SJSA1 (cell line): ENCODE data around the gene AOX1. TPM values are rescaled to one million over a fixed set of nuclear protein-coding genes. Genes with fewer than 3 reads are reported as not detected.
A peak's percentile ranks its signal among the peaks of the same experiment; 100 is the strongest.
"Not testable (repeated sequence)": the region's sequence is repeated elsewhere in the genome, so short reads cannot be mapped to it uniquely, and the experiment has no call there.

ENCODE experiments used
- DNase-seq, 2 experiments: peaks; one replicate each; pipeline ENCODE4 v3.0.0-alpha.2; 2015 to 2020; ENCODE audit warnings: low spot score in 2 of 2, low read depth in 1 of 2
- H3K27ac ChIP-seq: fragments of 250-450 bp; sonication (Bioruptor Pico); 2 replicates; pipeline ENCODE4 v1.5.1; 2020; ENCODE audit warnings: mild to moderate bottlenecking, moderate library complexity
- H3K27me3 ChIP-seq: fragments of 250-450 bp; sonication (Bioruptor Pico); replicated peaks from 2 replicates; pipeline ENCODE4 v1.5.1; 2020; ENCODE audit warnings: mild to moderate bottlenecking, moderate library complexity
- H3K36me3 ChIP-seq: fragments of 250-450 bp; sonication (Bioruptor Pico); 2 replicates; pipeline ENCODE4 v1.5.1; 2020; ENCODE audit warnings: mild to moderate bottlenecking
- H3K4me1 ChIP-seq: fragments of 250-450 bp; sonication (Bioruptor Pico); replicated peaks from 2 replicates; pipeline ENCODE4 v1.6.1; 2021; ENCODE audit warnings: mild to moderate bottlenecking
- H3K4me3 ChIP-seq: fragments of 250-450 bp; sonication (Bioruptor Pico); 2 replicates; pipeline ENCODE4 v1.5.1; 2020; ENCODE audit warnings: mild to moderate bottlenecking
- H3K9me3 ChIP-seq: fragments of 250-450 bp; sonication (Bioruptor Pico); replicated peaks from 2 replicates; pipeline ENCODE4 v1.5.1; 2020; ENCODE audit warnings: mild to moderate bottlenecking
- total RNA-seq: library from RNA; depleted of rRNA; stranded (reverse); fragments of >200 nt; shearing (Covaris generic); gene quantifications from 2 replicates; pipeline ENCODE4 v1.2.3, GENCODE V29; 2014

Gene AOX1
- total RNA-seq, 1 experiment from 2014 or later, result 19.5 TPM

DNA sequence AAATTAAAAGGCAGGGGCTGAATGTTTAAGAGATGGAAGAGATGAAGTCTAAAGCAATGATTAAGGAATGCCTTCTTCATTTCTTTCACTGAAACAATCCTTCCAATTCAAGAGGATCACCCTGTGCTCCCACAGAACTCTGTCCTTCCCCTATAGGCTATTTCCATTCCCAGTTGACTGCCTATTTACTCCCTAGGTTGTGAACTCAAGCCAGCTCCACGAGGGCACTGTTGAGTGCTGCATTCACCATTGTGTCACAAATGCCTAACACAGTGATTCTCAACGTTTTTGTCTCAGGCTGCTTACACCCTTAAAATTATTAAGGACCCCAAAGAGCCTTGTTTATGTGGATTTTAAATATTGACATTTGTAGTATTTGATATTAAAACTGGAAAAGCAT is 112.4 kb downstream of the AOX1 start:
- Histone ChIP-seq H3K36me3 (no peaks in the 10 kb centered on the region), H3K4me3 (no peak overlapping the region), H3K9me3 (no peaks in the 10 kb centered on the region), H3K27ac (no peak overlapping the region), H3K27me3 (peaks cover 7% of the 10 kb centered on the region; the same call in 1 of the 2 replicates), H3K4me1 (no peaks in the 10 kb centered on the region)
- no peak for DNase-seq

- no peaks in the 10 kb centered on the region for H3K4me1 ChIP-seq
- peaks cover 7% of the 10 kb centered on the region; the same call in 1 of the 2 replicates for H3K27me3 ChIP-seq
- H3K9me3 ChIP-seq, result no peaks in the 10 kb centered on the region
- H3K36me3 ChIP-seq, result no peaks in the 10 kb centered on the region
- H3K27ac ChIP-seq, result no peak overlapping the region
- H3K4me3 ChIP-seq, result no peak overlapping the region
- no peak for DNase-seq
These were observed 113.5 kb downstream of the AOX1 start for GRCh38 chr2:200699310-200699709.

GRCh38 chr2:200700856-200701255 is 115.0 kb downstream of the AOX1 start:
- Histone ChIP-seq H3K27me3 (peaks cover 7% of the 10 kb centered on the region; the same call in 1 of the 2 replicates), H3K36me3 (no peaks in the 10 kb centered on the region), H3K27ac (no peak overlapping the region), H3K4me3 (no peak overlapping the region), H3K4me1 (no peaks in the 10 kb centered on the region), H3K9me3 (no peaks in the 10 kb centered on the region)
- no peak for DNase-seq

- no peak overlapping the region for H3K4me3 ChIP-seq
- H3K36me3 ChIP-seq, result no peaks in the 10 kb centered on the region
- no peaks in the 10 kb centered on the region for H3K4me1 ChIP-seq
- DNase-seq, result no peak
- H3K27ac ChIP-seq, result no peak overlapping the region
- H3K27me3 ChIP-seq, result peaks cover 10% of the 10 kb centered on the region; the same call in 1 of the 2 replicates
- H3K9me3 ChIP-seq, result no peaks in the 10 kb centered on the region
These were observed 116.2 kb downstream of the AOX1 start for GRCh38 chr2:200702044-200702443.

- DNase-seq, result no peak
- Histone ChIP-seq H3K4me1 (no peaks in the 10 kb centered on the region), H3K9me3 (no peaks in the 10 kb centered on the region), H3K36me3 (no peaks in the 10 kb centered on the region), H3K27me3 (peaks cover 10% of the 10 kb centered on the region), H3K27ac (no peak overlapping the region), H3K4me3 (no peak overlapping the region)
These were observed 116.9 kb downstream of the AOX1 start for GRCh38 chr2:200702646-200703118.

- H3K27me3 ChIP-seq, result peaks cover 13% of the 10 kb centered on the region
These were observed 117.5 kb downstream of the AOX1 start for GRCh38 chr2:200703127-200703925.

GRCh38 chr2:200703926-200704637 is 118.3 kb downstream of the AOX1 start:
- no peak overlapping the region for H3K4me3 ChIP-seq
- no peak for DNase-seq
- no peak overlapping the region for H3K27ac ChIP-seq
- H3K27me3 ChIP-seq, result peaks cover 14% of the 10 kb centered on the region
- no peaks in the 10 kb centered on the region for H3K9me3 ChIP-seq
- H3K4me1 ChIP-seq, result no peaks in the 10 kb centered on the region
- no peaks in the 10 kb centered on the region for H3K36me3 ChIP-seq

More at GRCh38 chr2:200703127-200703925, 117.5 kb downstream of the AOX1 start:
- H3K9me3 ChIP-seq, result no peaks in the 10 kb centered on the region
- H3K4me1 ChIP-seq, result no peaks in the 10 kb centered on the region
- no peak overlapping the region for H3K27ac ChIP-seq
- H3K36me3 ChIP-seq, result no peaks in the 10 kb centered on the region
- DNase-seq, result peak in 1 of 2 experiments; percentile 42
- no peak overlapping the region for H3K4me3 ChIP-seq

DNA sequence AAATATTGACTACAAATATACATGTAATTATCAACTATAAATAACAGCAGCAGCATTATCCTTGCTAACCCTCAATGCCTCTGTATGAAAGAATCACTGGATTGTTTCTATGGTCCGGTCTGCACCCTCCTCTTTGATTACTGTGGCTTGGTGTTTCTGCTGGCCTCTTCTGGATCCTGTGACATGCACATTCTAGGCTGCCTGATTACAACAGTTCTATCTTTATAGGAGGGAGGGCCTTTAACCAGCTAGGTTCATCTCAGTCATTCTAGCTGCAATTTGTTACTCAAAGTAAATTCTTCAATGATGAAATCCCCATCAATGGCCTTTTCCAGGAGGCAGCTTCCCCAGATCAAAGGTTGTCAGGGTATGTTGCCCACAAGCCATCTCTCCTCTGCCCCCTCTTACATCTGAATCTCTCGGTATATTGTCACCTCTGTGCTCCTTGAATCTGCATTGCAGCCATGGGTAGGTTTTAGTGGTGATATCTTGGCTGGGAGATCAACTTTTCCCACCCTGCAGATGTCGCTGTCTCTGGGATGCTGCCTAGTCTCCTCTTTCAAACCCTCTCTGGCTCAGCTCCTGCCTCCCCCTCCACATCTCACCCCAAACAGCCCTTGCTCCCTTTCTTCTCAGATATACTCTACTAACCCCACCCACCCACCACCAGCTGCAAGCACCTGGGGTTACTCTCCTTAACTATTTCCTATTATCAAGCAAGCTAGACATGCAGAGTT is 119.7 kb downstream of the AOX1 start:
- H3K4me3 ChIP-seq, result no peak overlapping the region
- no peaks in the 10 kb centered on the region for H3K36me3 ChIP-seq
- no peak overlapping the region for H3K27ac ChIP-seq
- H3K27me3 ChIP-seq, result peaks cover 14% of the 10 kb centered on the region
- H3K9me3 ChIP-seq, result no peaks in the 10 kb centered on the region
- DNase-seq, result no peak
- H3K4me1 ChIP-seq, result no peaks in the 10 kb centered on the region

- H3K9me3 ChIP-seq, result no peaks in the 10 kb centered on the region
- DNase-seq, result no peak
- H3K4me1 ChIP-seq, result peaks cover 9% of the 10 kb centered on the region
These were observed 123.1 kb downstream of the AOX1 start for GRCh38 chr2:200708943-200709342.

DNA sequence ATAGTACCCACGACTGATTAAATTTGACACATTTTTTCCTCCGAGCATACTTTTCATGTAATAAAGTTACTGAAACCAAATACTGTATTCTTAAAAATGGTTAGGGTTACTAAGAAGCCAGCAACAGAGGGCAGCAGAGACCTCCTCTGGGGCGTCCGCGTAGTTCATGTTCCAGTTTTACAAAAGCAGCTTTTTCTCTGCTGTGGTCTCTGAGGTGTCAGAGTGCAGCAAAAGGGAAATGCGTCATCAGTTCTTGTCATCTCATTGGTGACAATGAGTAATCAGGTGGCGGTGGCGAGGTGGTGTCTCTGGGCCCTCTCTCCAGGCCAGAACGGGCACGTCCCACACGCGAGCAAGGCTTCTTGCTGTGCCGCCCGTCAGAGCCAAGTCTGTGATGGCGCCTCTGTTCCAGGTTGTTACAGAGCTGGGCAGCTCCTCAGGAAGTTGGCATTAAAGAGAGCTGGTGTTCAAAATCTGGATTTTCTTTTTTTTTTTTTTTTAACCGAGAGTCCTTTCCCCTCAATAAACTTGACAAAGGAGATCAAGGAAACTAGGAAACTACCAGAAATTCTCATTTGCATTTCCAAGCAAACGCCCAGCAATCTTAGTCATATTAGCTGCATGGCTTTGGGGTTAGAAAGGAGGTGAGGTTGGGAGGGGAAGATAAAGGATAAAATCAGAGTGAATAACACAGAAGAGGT is 127.3 kb downstream of the AOX1 start:
- DNase-seq, result peak; percentile 81 to 88
- peaks cover 3% of the 10 kb centered on the region; the same call in 1 of the 2 replicates for H3K27me3 ChIP-seq

More at GRCh38 chr2:200708943-200709342, 123.1 kb downstream of the AOX1 start:
- peaks cover 8% of the 10 kb centered on the region for H3K27me3 ChIP-seq
- H3K36me3 ChIP-seq, result no peaks in the 10 kb centered on the region
- H3K27ac ChIP-seq, result no peak overlapping the region
- no peak overlapping the region for H3K4me3 ChIP-seq

DNA sequence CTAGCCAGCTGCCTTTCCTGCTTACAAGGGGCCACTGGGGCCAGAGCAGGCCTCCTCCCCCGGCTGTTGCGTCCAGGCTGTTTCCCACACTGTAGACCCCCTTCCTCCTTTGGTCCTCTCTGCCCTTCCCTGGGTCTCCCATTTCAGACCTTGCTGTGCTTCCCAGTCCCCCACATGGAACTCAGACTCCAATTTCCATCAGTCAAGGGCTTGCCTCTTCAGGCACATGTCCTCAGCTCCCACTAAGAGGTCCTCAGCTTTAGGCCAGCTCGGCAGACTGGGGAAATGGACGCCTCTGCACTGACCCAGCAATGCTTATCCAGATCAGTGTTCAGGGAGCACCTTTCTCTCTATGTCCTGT is 127.9 kb downstream of the AOX1 start:
- Histone ChIP-seq H3K9me3 (peaks cover 6% of the 10 kb centered on the region; the same call in 1 of the 2 replicates), H3K4me3 (no peak overlapping the region), H3K27me3 (peaks cover 4% of the 10 kb centered on the region; the same call in 1 of the 2 replicates), H3K4me1 (peaks cover 9% of the 10 kb centered on the region), H3K27ac (no peak overlapping the region), H3K36me3 (no peaks in the 10 kb centered on the region)
- DNase-seq, result no peak

More for the DNA sequence above, 127.3 kb downstream of the AOX1 start:
- H3K36me3 ChIP-seq, result no peaks in the 10 kb centered on the region
- peak overlapping the region; percentile 23; the same call in 1 of the 2 replicates for H3K27ac ChIP-seq
- peaks cover 9% of the 10 kb centered on the region for H3K4me1 ChIP-seq
- H3K4me3 ChIP-seq, result peak overlapping the region; percentile 24
- 0 out of 2 replicates have a peak, but pooled peaks cover under 1% of the 10 kb centered on the region for H3K9me3 ChIP-seq

GRCh38 chr2:200715014-200715413 is 129.2 kb downstream of the AOX1 start:
- H3K4me3 ChIP-seq, H3K9me3 ChIP-seq, H3K27ac ChIP-seq, H3K4me1 ChIP-seq, H3K36me3 ChIP-seq, H3K27me3 ChIP-seq, DNase-seq: not testable (repeated sequence)

GRCh38 chr2:200716386-200716785 is 130.6 kb downstream of the AOX1 start:
- H3K36me3 ChIP-seq, result no peaks in the 10 kb centered on the region
- H3K4me1 ChIP-seq, result peaks cover 9% of the 10 kb centered on the region
- H3K27me3 ChIP-seq, result peaks cover 23% of the 10 kb centered on the region
- peaks cover 6% of the 10 kb centered on the region; the same call in 1 of the 2 replicates for H3K9me3 ChIP-seq
- no peak overlapping the region for H3K4me3 ChIP-seq
- no peak for DNase-seq
- no peak overlapping the region for H3K27ac ChIP-seq
